IMR-90 (cell line): ENCODE measurements around the gene CUL3. TPM values are rescaled to one million over a fixed set of nuclear protein-coding genes. Genes with fewer than 3 reads are reported as not detected.

Source experiments
- ATAC-seq: fragments of 200-7000 bp; cut with Tn5 transposase; 2 replicates; pipeline ENCODE4 v1.9.1; 2020; ENCODE audit warnings: low read depth, mild to moderate bottlenecking, moderate library complexity
- BruUV-seq: library from RNA; stranded (reverse); fragments of 400-500 nt; replicated peaks from 2 replicates; lab custom pipeline; 2021; lab: Mats Ljungman, UMichigan
- CTCF ChIA-PET: fragments of 300-600 bp; formaldehyde crosslinking; extraction: SDS; loops from one replicate; lab custom pipeline; 2021; ENCODE audit warnings: antibody characterized with exemption; lab: Yijun Ruan, JAX
- POLR2A ChIA-PET: fragments of 300-600 bp; sonication (Branson Sonifier 250); formaldehyde crosslinking; loops from one replicate; lab custom pipeline; 2022; ENCODE audit warnings: antibody characterized with exemption; ENCODE audit not compliant: unreplicated experiment; lab: Charles Lee
- DNase-seq: peaks from one replicate; pipeline ENCODE4 v3.0.0; 2013
- H2AFZ ChIP-seq: replicated peaks from 2 replicates; pipeline ENCODE3; 2013; ENCODE audit warnings: low read length, mild to moderate bottlenecking; ENCODE audit not compliant: poor library complexity
- H2AK5ac ChIP-seq: 2 replicates; pipeline ENCODE4 v1.6.1; 2013; ENCODE audit warnings: low read depth, low read length, inconsistent platforms
- H2AK9ac ChIP-seq: replicated peaks from 2 replicates; pipeline ENCODE3; 2013; ENCODE audit warnings: mild to moderate bottlenecking, low read depth, low read length, moderate library complexity; ENCODE audit not compliant: poor library complexity
- H2BK120ac ChIP-seq: 2 replicates; pipeline ENCODE4 v1.6.1; 2013; ENCODE audit warnings: low read depth, low read length, inconsistent platforms
- H2BK15ac ChIP-seq: 3 replicates; pipeline ENCODE4 v1.6.1; 2013; ENCODE audit warnings: low read depth, low read length, inconsistent platforms
- H2BK20ac ChIP-seq: 2 replicates; pipeline ENCODE4 v1.6.1; 2013; ENCODE audit warnings: low read depth, mild to moderate bottlenecking, inconsistent platforms, low read length, moderate library complexity
- H2BK5ac ChIP-seq: 2 replicates; pipeline ENCODE4 v1.6.1; 2013; ENCODE audit warnings: mild to moderate bottlenecking, low read depth, low read length, inconsistent platforms; ENCODE audit not compliant: poor library complexity, severe bottlenecking
- H3K14ac ChIP-seq: replicated peaks from 2 replicates; pipeline ENCODE4 v1.6.1; 2013; ENCODE audit warnings: low read depth, low read length, inconsistent platforms
- H3K18ac ChIP-seq: 2 replicates; pipeline ENCODE4 v1.6.1; 2013; ENCODE audit warnings: low read depth, low read length, control low read depth
- H3K23ac ChIP-seq: 2 replicates; pipeline ENCODE4 v1.6.1; 2013; ENCODE audit warnings: low read depth, low read length, inconsistent platforms
- H3K27ac ChIP-seq: 2 replicates; pipeline ENCODE4 v1.5.1; 2013; ENCODE audit warnings: mild to moderate bottlenecking, control low read depth, low read length; ENCODE audit not compliant: insufficient read depth
- H3K27me3 ChIP-seq: 2 replicates; pipeline ENCODE4 v1.6.1; 2013; ENCODE audit warnings: low read length; ENCODE audit not compliant: control insufficient read depth, insufficient read depth
- H3K36me3 ChIP-seq: 2 replicates; pipeline ENCODE4 v1.6.1; 2013; ENCODE audit warnings: low read length, mixed read lengths; ENCODE audit not compliant: control insufficient read depth, insufficient read depth
- H3K4ac ChIP-seq: 2 replicates; pipeline ENCODE4 v1.6.1; 2013; ENCODE audit warnings: low read depth, low read length, inconsistent platforms
- H3K4me1 ChIP-seq: 2 replicates; pipeline ENCODE4 v1.6.1; 2013; ENCODE audit warnings: low read length, mixed read lengths; ENCODE audit not compliant: control insufficient read depth, insufficient read depth
- H3K4me2 ChIP-seq: 2 replicates; pipeline ENCODE4 v1.6.1; 2013; ENCODE audit warnings: low read depth, mild to moderate bottlenecking, control low read depth, low read length, moderate library complexity
- H3K4me3 ChIP-seq: 2 replicates; pipeline ENCODE4 v1.5.1; 2013; ENCODE audit warnings: low read depth, mild to moderate bottlenecking, control low read depth, low read length, moderate library complexity; ENCODE audit not compliant: insufficient read depth
- H3K56ac ChIP-seq: 2 replicates; pipeline ENCODE4 v1.6.1; 2013; ENCODE audit warnings: low read length, inconsistent platforms; ENCODE audit not compliant: insufficient read depth; ENCODE audit errors: extremely low read depth
- H3K79me1 ChIP-seq, 2 experiments: 2 replicates each; pipeline ENCODE4 v1.6.1; 2013; ENCODE audit warnings: low read length in 2 of 2, inconsistent platforms in 1 of 2, low read depth in 1 of 2
- H3K9ac ChIP-seq: 2 replicates; pipeline ENCODE4 v1.6.1; 2013; ENCODE audit warnings: low read depth, low read length, control low read depth
- H3K9me1 ChIP-seq: 2 replicates; pipeline ENCODE4 v1.6.1; 2013; ENCODE audit warnings: low read length, inconsistent platforms; ENCODE audit not compliant: insufficient read depth
- H3K9me3 ChIP-seq: 2 replicates; pipeline ENCODE4 v1.6.1; 2013; ENCODE audit warnings: low read length; ENCODE audit not compliant: control insufficient read depth, insufficient read depth
- H4K20me1 ChIP-seq: 2 replicates; pipeline ENCODE4 v1.6.1; 2013; ENCODE audit warnings: low read length, inconsistent platforms; ENCODE audit not compliant: insufficient read depth
- H4K5ac ChIP-seq: 2 replicates; pipeline ENCODE4 v1.6.1; 2013; ENCODE audit warnings: mild to moderate bottlenecking, low read depth, low read length, control low read depth
- H4K8ac ChIP-seq, 2 experiments: 2 replicates each; pipeline ENCODE4 v1.6.1; 2013; ENCODE audit warnings: low read depth in 2 of 2, low read length in 2 of 2, control low read depth in 1 of 2, inconsistent platforms in 1 of 2
- H4K91ac ChIP-seq: 2 replicates; pipeline ENCODE4 v1.6.1; 2013; ENCODE audit warnings: low read depth, low read length, inconsistent platforms; ENCODE audit not compliant: insufficient read depth
- RFX5 ChIP-seq: IDR thresholded peaks from 2 replicates; pipeline ENCODE4 v1.8.0; 2012; ENCODE audit warnings: low read depth, mild to moderate bottlenecking, low read length, moderate library complexity
- dilution Hi-C: fragments of 300-500 bp; cut with HindIII; formaldehyde crosslinking; loops from one replicate; pipeline ENCODE4 v1.14.3; 2018; ENCODE audit warnings: low sequenced_read_pairs; ENCODE audit not compliant: unreplicated experiment
- in situ Hi-C: fragments of 300-500 bp; cut with MboI; formaldehyde crosslinking; loops from 3 replicates; pipeline ENCODE4 v1.14.3; 2019; ENCODE audit warnings: low sequenced_read_pairs, inconsistent platforms, mixed read lengths
- intact Hi-C: fragments of 100-400 bp; cut with micrococcal nuclease; formaldehyde crosslinking; loops from 2 replicates; pipeline ENCODE4 v1.10.0; 2022
- polyA plus RNA-seq, 3 experiments: library from polyadenylated mRNA; depleted of rRNA; stranded (reverse); fragments of >200 nt; gene quantifications; 2 replicates each; pipeline ENCODE4 v1.2.3, GENCODE V29; 2012; ENCODE audit warnings: low replicate concordance in 1 of 3
- total RNA-seq: library from RNA; depleted of rRNA; stranded (reverse); fragments of >200 nt; gene quantifications from 2 replicates; pipeline ENCODE4 v1.2.3, GENCODE V29; 2012

The CUL3 gene
- total and polyA plus RNA-seq, 2 of the 4 experiments (the other 2 are of a cell fraction), result 33.7 to 45.7 TPM

DNA sequence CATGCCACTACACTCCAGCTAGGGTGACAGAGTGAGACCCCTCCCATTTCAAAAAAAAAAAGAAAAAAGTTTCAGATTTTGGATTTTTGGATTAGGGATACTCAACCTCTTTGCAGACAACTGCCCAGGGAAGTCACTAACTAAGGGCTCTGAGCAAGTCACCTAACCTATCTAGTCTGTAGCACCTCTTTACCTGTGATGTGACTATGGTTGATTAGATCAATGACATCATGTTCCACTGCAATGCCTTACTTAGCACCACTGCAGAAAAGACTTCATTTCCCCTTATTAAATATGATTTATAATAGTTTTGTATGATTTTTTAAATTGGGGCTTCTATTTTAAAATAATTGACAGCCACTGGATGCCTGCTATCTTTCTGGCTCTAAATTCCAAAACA lies 41.2 kb downstream of the CUL3 start:
- intact Hi-C loops (no loop called here), dilution Hi-C loops (no loop called here), in situ Hi-C loops (no loop called here)
- H3K4me2 ChIP-seq, result no peak overlapping the region
- no peak overlapping the region for H2BK15ac ChIP-seq
- no peak overlapping the region for H3K23ac ChIP-seq
- H2BK5ac ChIP-seq, result no peak overlapping the region
- peaks cover 12% of the 10 kb centered on the region for H3K36me3 ChIP-seq
- no peak overlapping the region for H3K4ac ChIP-seq
- no peak overlapping the region for H4K5ac ChIP-seq
- H3K56ac ChIP-seq, result no peak overlapping the region
- no peak for ATAC-seq
- no peaks in the 10 kb centered on the region for H3K27me3 ChIP-seq
- H3K4me1 ChIP-seq, result peaks cover 5% of the 10 kb centered on the region
- TF ChIP-seq RFX5, result no peak
- no peak overlapping the region for H4K8ac ChIP-seq
- H2AFZ ChIP-seq, result no peak overlapping the region
- H3K79me1 ChIP-seq, result peaks cover 37 to 61% of the 10 kb centered on the region in 2 experiments
- peaks cover 6% of the 10 kb centered on the region; the same call in 1 of the 2 replicates for H3K9me1 ChIP-seq
- H2AK5ac ChIP-seq, result no peak overlapping the region
- no peak overlapping the region for H3K14ac ChIP-seq
- no peak overlapping the region for H3K4me3 ChIP-seq
- POLR2A ChIA-PET, result no interaction called here
- peaks cover 59% of the 10 kb centered on the region for H4K20me1 ChIP-seq
- H3K27ac ChIP-seq, result no peak overlapping the region
- H2BK120ac ChIP-seq, result no peak overlapping the region
- no peaks in the 10 kb centered on the region for H3K9me3 ChIP-seq
- no peak overlapping the region for H2BK20ac ChIP-seq
- H2AK9ac ChIP-seq, result no peak overlapping the region
- no peak overlapping the region for H4K91ac ChIP-seq
- BruUV-seq, result no TSS peak
- no peak overlapping the region for H3K9ac ChIP-seq
- CTCF ChIA-PET, result interaction anchor here (1.6 kb wide), 1 partner anchor 20 kb away, joined by 3 read pairs; no protein-coding TSS in a partner anchor
- no peak overlapping the region for H3K18ac ChIP-seq
- DNase-seq, result no peak
